ENCODE results near the gene MAST3. TPM values are rescaled to one million over a fixed set of nuclear protein-coding genes. Genes with fewer than 3 reads are reported as not detected.

The MAST3 gene
- total RNA-seq, 1 donor from 2014 or later, result 16.6 TPM

GRCh38 chr19:18070181-18070580 is 27.4 kb upstream of the MAST3 start:
- H3K36me3 Mint-ChIP-seq (ENCODE audit: unreplicated experiment), result no peaks in the 10 kb centered on the region
- peaks cover 1% of the 10 kb centered on the region for H3K9me3 Mint-ChIP-seq (ENCODE audit: unreplicated experiment)
- no peak overlapping the region for H3K4me3 Mint-ChIP-seq (ENCODE audit: unreplicated experiment)
- no peak for DNase-seq
- no peak for TF ChIP-seq CTCF (IDR thresholded peaks at IDR 0.05; ENCODE audit: partially characterized antibody, unreplicated experiment)
- H3K4me1 Mint-ChIP-seq (ENCODE audit: low read depth, unreplicated experiment), result no peaks in the 10 kb centered on the region
- no peak overlapping the region for H3K27ac Mint-ChIP-seq (ENCODE audit: unreplicated experiment)
- H3K27me3 Mint-ChIP-seq (ENCODE audit: unreplicated experiment), result no peaks in the 10 kb centered on the region

GRCh38 chr19:18072335-18072734 is 25.2 kb upstream of the MAST3 start:
- Mint-ChIP-seq H3K36me3 (ENCODE audit: unreplicated experiment) (no peaks in the 10 kb centered on the region), H3K27me3 (ENCODE audit: unreplicated experiment) (no peaks in the 10 kb centered on the region), H3K4me1 (ENCODE audit: low read depth, unreplicated experiment) (no peaks in the 10 kb centered on the region), H3K27ac (ENCODE audit: unreplicated experiment) (no peak overlapping the region), H3K4me3 (ENCODE audit: unreplicated experiment) (no peak overlapping the region), H3K9me3 (ENCODE audit: unreplicated experiment) (peaks cover 1% of the 10 kb centered on the region)
- DNase-seq, result no peak
- TF ChIP-seq CTCF (IDR thresholded peaks at IDR 0.05; ENCODE audit: partially characterized antibody, unreplicated experiment), result no peak

GRCh38 chr19:18073197-18073596 is 24.4 kb upstream of the MAST3 start:
- H3K9me3 Mint-ChIP-seq (ENCODE audit: unreplicated experiment), result peaks cover 1% of the 10 kb centered on the region
- no peaks in the 10 kb centered on the region for H3K4me1 Mint-ChIP-seq (ENCODE audit: low read depth, unreplicated experiment)
- H3K27ac Mint-ChIP-seq (ENCODE audit: unreplicated experiment), result no peak overlapping the region

GRCh38 chr19:18074192-18074591 is 23.4 kb upstream of the MAST3 start:
- no peaks in the 10 kb centered on the region for H3K4me1 Mint-ChIP-seq (ENCODE audit: low read depth, unreplicated experiment)
- no peaks in the 10 kb centered on the region for H3K36me3 Mint-ChIP-seq (ENCODE audit: unreplicated experiment)
- H3K27me3 Mint-ChIP-seq (ENCODE audit: unreplicated experiment), result no peaks in the 10 kb centered on the region
- no peak overlapping the region for H3K27ac Mint-ChIP-seq (ENCODE audit: unreplicated experiment)
- H3K9me3 Mint-ChIP-seq (ENCODE audit: unreplicated experiment), result peaks cover 1% of the 10 kb centered on the region
- TF ChIP-seq CTCF (IDR thresholded peaks at IDR 0.05; ENCODE audit: partially characterized antibody, unreplicated experiment), result no peak
- no peak overlapping the region for H3K4me3 Mint-ChIP-seq (ENCODE audit: unreplicated experiment)
- DNase-seq, result no peak

More at GRCh38 chr19:18073197-18073596, 24.4 kb upstream of the MAST3 start:
- Mint-ChIP-seq H3K36me3 (ENCODE audit: unreplicated experiment) (no peaks in the 10 kb centered on the region), H3K27me3 (ENCODE audit: unreplicated experiment) (no peaks in the 10 kb centered on the region), H3K4me3 (ENCODE audit: unreplicated experiment) (no peak overlapping the region)
- no peak for TF ChIP-seq CTCF (IDR thresholded peaks at IDR 0.05; ENCODE audit: partially characterized antibody, unreplicated experiment)
- no peak for DNase-seq

- peaks cover 11% of the 10 kb centered on the region for H3K27me3 Mint-ChIP-seq (ENCODE audit: unreplicated experiment)
- H3K4me3 Mint-ChIP-seq (ENCODE audit: unreplicated experiment), result no peak overlapping the region
- H3K4me1 Mint-ChIP-seq (ENCODE audit: low read depth, unreplicated experiment), result peaks cover 2% of the 10 kb centered on the region
- peaks cover 9% of the 10 kb centered on the region for H3K9me3 Mint-ChIP-seq (ENCODE audit: unreplicated experiment)
- no peaks in the 10 kb centered on the region for H3K36me3 Mint-ChIP-seq (ENCODE audit: unreplicated experiment)
- no peak overlapping the region for H3K27ac Mint-ChIP-seq (ENCODE audit: unreplicated experiment)
- no peak for TF ChIP-seq CTCF (IDR thresholded peaks at IDR 0.05; ENCODE audit: partially characterized antibody, unreplicated experiment)
- DNase-seq, result no peak
These were observed 13.5 kb upstream of the MAST3 start for GRCh38 chr19:18083929-18084684.

Data from glutamatergic neuron (in vitro differentiated cells).